GM19043 (cell line): Measurements from ENCODE around the gene RARRES1.

Experiments
- ATAC-seq: cut with Tn5 transposase; IDR thresholded peaks from one replicate; pipeline ENCODE4 v1.9.1; 2021; ENCODE audit warnings: low read depth; ENCODE audit not compliant: unreplicated experiment

The RARRES1 gene

GRCh38 chr3:158765518-158766205 lies 33.4 kb upstream of the RARRES1 start:
- no peak for ATAC-seq

- ATAC-seq: no peak
Observed at GRCh38 chr3:158763421-158763820, 31.2 kb upstream of the RARRES1 start.

- no peak for ATAC-seq
Observed at GRCh38 chr3:158762701-158763100, 30.4 kb upstream of the RARRES1 start.

GRCh38 chr3:158761350-158761749 lies 29.1 kb upstream of the RARRES1 start:
- no peak for ATAC-seq

- no peak for ATAC-seq
Observed at GRCh38 chr3:158755421-158755820, 23.2 kb upstream of the RARRES1 start.

GRCh38 chr3:158753854-158754253 lies 21.6 kb upstream of the RARRES1 start:
- no peak for ATAC-seq

- ATAC-seq: no peak
Observed at GRCh38 chr3:158751316-158751715, 19.1 kb upstream of the RARRES1 start.

GRCh38 chr3:158750016-158750415 lies 17.8 kb upstream of the RARRES1 start:
- no peak for ATAC-seq

- ATAC-seq: no peak
Observed at GRCh38 chr3:158749526-158749925, 17.3 kb upstream of the RARRES1 start.

- ATAC-seq: no peak
Observed at GRCh38 chr3:158748237-158748828, 16.1 kb upstream of the RARRES1 start.

- ATAC-seq: no peak
Observed at GRCh38 chr3:158747417-158747816, 15.2 kb upstream of the RARRES1 start.

- no peak for ATAC-seq
Observed at GRCh38 chr3:158745551-158745950, 13.3 kb upstream of the RARRES1 start.

GRCh38 chr3:158744567-158745288 lies 12.5 kb upstream of the RARRES1 start:
- no peak for ATAC-seq

GRCh38 chr3:158743664-158744566 lies 11.7 kb upstream of the RARRES1 start:
- no peak for ATAC-seq

- ATAC-seq: no peak
Observed at GRCh38 chr3:158742871-158743663, 10.8 kb upstream of the RARRES1 start.

- ATAC-seq: no peak
Observed at GRCh38 chr3:158739661-158740060, 7.4 kb upstream of the RARRES1 start.

GRCh38 chr3:158739078-158739477 lies 6.8 kb upstream of the RARRES1 start:
- no peak for ATAC-seq

GRCh38 chr3:158738653-158739052 lies 6.4 kb upstream of the RARRES1 start:
- no peak for ATAC-seq

- ATAC-seq: no peak
Observed at GRCh38 chr3:158737976-158738615, 5.8 kb upstream of the RARRES1 start.

GRCh38 chr3:158737410-158737809 lies 5.2 kb upstream of the RARRES1 start:
- ATAC-seq: no peak
